BE2C (cell line): Measurements from ENCODE around the gene RAB7A.
"Not testable (repeated sequence)": the region's sequence is repeated elsewhere in the genome, so short reads cannot be mapped to it uniquely, and the experiment has no call there.

ENCODE experiments used
- DNase-seq: peaks from one replicate; pipeline ENCODE4 v3.0.0-alpha.2; 2020
- H3K27me3 ChIP-seq: fragments of 250-450 bp; sonication (Bioruptor Pico); 2 replicates; pipeline ENCODE4 v1.5.1; 2020; ENCODE audit warnings: mild to moderate bottlenecking
- H3K36me3 ChIP-seq: fragments of 250-450 bp; sonication (Bioruptor Pico); 2 replicates; pipeline ENCODE4 v1.5.1; 2020; ENCODE audit warnings: mild to moderate bottlenecking
- H3K4me1 ChIP-seq: fragments of 250-450 bp; sonication (Bioruptor Pico); 2 replicates; pipeline ENCODE4 v1.5.1; 2020
- H3K4me3 ChIP-seq: 2 replicates; pipeline ENCODE4 v1.5.1; 2011; ENCODE audit warnings: low read depth, low read length
- H3K9me3 ChIP-seq: fragments of 250-450 bp; sonication (Bioruptor Pico); 2 replicates; pipeline ENCODE4 v1.5.1; 2020
- TF ChIP-seq, protein P1 (sequence below): IDR thresholded peaks from 2 replicates; pipeline ENCODE4 v1.5.1; 2012; ENCODE audit warnings: mild to moderate bottlenecking, low read depth, low read length

Gene RAB7A

DNA sequence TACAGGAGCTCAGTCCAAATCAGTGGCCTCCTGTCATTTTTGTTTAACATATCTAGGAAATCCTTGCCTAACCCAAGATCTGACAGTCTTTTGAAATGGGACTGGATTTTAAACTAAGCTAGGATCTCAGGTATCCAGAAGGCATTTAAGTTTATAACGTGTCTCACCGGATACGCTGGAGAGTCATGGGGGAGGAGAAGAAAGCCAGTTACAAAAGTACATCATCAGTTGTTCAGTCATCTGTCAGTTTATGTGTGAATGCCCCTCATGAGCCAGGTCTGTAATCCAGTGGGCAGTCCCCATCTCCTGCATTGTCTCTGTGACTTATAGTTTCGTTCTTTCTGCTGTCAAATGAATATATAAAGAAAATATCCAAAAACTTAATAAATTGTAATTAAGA is 44.4 kb downstream of the RAB7A start:
- Histone ChIP-seq H3K36me3 (peaks cover 4% of the 10 kb centered on the region), H3K4me1 (peaks cover under 1% of the 10 kb centered on the region; the same call in 1 of the 2 replicates), H3K27me3 (no peaks in the 10 kb centered on the region), H3K4me3 (no peak overlapping the region), H3K9me3 (0 out of 2 replicates have a peak, but pooled peaks cover 2% of the 10 kb centered on the region)
- no peak for DNase-seq
- TF ChIP-seq, protein P1, sequence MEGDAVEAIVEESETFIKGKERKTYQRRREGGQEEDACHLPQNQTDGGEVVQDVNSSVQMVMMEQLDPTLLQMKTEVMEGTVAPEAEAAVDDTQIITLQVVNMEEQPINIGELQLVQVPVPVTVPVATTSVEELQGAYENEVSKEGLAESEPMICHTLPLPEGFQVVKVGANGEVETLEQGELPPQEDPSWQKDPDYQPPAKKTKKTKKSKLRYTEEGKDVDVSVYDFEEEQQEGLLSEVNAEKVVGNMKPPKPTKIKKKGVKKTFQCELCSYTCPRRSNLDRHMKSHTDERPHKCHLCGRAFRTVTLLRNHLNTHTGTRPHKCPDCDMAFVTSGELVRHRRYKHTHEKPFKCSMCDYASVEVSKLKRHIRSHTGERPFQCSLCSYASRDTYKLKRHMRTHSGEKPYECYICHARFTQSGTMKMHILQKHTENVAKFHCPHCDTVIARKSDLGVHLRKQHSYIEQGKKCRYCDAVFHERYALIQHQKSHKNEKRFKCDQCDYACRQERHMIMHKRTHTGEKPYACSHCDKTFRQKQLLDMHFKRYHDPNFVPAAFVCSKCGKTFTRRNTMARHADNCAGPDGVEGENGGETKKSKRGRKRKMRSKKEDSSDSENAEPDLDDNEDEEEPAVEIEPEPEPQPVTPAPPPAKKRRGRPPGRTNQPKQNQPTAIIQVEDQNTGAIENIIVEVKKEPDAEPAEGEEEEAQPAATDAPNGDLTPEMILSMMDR = no peak

DNA sequence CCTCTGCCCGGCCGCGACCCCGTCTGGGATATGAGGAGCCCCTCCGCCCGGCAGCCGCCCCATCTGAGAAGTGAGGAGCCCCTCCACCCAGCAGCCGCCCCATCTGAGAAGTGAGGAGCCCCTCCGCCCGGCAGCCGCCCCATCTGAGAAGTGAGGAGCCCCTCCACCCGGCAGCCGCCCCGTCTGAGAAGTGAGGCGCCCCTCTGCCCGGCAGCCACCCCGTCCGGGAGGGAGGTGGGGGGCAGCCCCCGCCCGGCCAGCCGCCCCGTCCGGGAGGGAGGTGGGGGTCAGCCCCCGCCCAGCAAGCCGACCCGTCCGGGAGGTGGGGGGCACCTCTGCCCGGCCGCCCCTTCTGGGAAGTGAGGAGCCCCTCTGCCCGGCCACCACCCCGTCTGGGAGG is 47.2 kb downstream of the RAB7A start:
- not testable (repeated sequence) for H3K4me1 ChIP-seq, H3K36me3 ChIP-seq, H3K27me3 ChIP-seq

DNA sequence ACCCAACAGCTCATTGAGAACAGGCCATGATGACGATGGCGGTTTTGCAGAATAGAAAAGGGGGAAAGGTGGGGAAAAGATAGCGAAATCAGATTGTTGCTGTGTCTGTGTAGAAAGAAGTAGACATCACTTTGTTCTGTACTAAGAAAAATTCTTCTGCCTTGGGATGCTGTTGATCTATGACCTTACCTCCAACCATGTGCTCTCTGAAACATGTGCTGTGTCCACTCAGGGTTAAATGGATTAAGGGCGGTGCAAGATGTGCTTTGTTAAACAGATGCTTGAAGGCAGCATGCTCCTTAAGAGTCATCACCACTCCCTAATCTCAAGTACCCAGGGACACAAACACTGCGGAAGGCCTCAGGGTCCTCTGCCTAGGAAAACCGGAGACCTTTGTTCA is 47.6 kb downstream of the RAB7A start:
- DNase-seq, H3K4me1 ChIP-seq, H3K4me3 ChIP-seq, H3K9me3 ChIP-seq, H3K27me3 ChIP-seq, H3K36me3 ChIP-seq: not testable (repeated sequence)

More for the DNA sequence above, 47.2 kb downstream of the RAB7A start:
- DNase-seq, H3K9me3 ChIP-seq, H3K4me3 ChIP-seq: not testable (repeated sequence)

DNA sequence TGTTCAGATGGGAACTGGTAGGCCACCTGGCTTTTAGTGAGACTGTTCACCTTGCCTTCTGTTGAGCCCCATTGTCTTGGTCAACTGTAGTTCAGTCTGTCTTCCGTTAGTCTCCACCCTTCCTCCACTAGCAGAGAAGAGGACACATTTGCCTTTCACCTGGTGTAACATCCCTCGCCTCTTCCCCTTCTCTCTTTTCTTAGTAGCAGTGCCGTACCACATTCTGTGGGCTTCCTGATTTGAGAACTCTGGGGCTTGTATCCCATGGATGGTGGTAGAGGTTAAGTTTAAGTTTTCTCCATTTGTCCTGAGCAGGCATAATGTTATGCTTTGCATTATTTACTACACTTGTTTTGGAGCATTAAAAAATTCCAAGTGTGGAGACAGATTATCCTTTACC is 49.3 kb downstream of the RAB7A start:
- no peak for DNase-seq
- TF ChIP-seq, protein P1 = no peak
- peaks cover 3% of the 10 kb centered on the region for H3K4me1 ChIP-seq
- H3K4me3 ChIP-seq = no peak overlapping the region
- no peaks in the 10 kb centered on the region for H3K27me3 ChIP-seq
- H3K9me3 ChIP-seq = 0 out of 2 replicates have a peak, but pooled peaks cover 2% of the 10 kb centered on the region
- H3K36me3 ChIP-seq = peaks cover 4% of the 10 kb centered on the region

DNA sequence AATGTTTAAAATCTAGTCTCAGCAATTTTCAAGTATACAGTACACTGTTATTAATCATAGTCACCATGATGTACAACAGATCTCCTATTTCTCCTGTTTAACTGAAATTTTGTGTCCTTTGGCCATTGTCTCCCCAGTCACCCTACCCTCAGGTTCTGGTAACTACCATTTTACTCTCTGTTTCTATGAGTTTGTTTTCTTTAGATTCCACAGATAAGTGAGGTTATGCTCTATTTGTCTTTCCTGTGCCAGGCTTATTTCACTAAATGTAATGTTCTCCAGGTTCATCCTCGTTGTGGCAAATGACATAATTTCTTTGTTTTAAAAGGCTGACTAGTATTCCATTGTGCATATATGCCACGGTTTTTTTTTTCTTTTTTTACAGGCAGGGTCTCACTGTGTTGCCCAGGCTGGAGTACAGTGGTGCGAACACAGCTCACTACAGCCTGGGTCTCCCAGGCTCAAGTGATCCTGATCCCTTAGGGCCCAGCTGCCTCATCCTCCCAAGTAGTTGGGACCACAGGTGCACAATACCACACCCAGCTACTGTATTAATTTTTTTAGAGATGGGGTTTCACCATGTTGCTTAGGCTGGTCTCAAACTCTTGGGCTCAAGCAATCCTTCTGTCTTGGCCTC is 50.0 kb downstream of the RAB7A start:
- Histone ChIP-seq H3K9me3 (0 out of 2 replicates have a peak, but pooled peaks cover 2% of the 10 kb centered on the region), H3K4me1 (peaks cover 3% of the 10 kb centered on the region), H3K27me3 (no peaks in the 10 kb centered on the region), H3K36me3 (peaks cover 4% of the 10 kb centered on the region), H3K4me3 (no peak overlapping the region)
- no peak for DNase-seq
- TF ChIP-seq, protein P1 = no peak

DNA sequence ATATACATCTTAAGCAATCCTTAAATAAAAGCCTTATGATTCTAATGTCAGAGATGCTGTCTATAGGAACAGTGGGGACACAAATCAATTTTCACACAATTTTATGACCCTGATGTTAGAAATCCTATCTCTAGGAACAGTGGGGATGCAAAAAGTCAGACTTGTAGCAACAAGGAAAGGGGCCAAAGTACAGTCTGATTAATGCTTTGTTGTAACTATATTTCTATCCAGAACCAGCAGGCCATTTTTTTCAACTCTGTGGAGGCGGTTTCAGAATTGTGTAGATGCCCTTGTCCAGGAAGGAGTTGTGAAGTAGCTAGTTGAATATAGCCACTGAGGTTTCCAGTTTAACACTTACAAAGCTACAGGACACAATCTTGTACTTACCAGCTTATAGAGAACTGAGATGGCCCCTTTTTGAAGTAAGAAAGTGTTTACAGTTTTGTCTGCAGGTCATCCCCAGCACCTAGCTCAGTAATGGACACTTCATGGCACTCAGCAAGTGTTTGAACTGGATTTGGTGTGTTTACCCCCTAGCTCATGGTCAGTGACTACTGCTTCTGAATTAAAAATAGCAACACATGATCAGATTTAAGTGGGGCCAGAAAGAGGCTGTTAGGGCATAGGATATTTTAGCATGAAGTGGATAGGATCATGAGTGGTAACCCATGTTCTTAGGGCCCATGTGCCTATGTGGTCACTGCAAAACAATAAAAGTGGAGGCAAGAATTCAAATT is 54.3 kb downstream of the RAB7A start:
- H3K36me3 ChIP-seq = no peaks in the 10 kb centered on the region
- TF ChIP-seq, protein P1 = no peak

DNA sequence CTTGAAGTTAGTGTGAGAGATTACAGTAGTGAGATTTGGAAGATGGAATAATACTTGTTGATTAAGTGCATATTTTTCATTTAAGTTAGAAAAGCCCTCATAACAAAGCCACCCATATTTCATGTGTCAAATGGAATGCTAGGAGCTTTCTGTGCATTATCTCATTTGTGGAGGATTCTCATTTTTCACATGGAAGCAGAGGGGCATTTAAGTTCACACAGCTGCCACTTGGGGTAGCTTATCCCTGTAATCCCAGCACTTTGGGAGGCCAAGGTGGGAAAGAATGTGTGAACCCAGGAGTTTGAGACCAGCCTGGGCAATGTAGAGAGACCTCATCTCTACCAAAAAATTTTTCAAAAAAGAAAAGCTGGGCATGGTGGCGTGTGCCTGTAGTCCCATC is 55.2 kb downstream of the RAB7A start:
- DNase-seq = no peak
- Histone ChIP-seq H3K27me3 (no peaks in the 10 kb centered on the region), H3K36me3 (no peaks in the 10 kb centered on the region), H3K9me3 (no peaks in the 10 kb centered on the region), H3K4me3 (no peak overlapping the region), H3K4me1 (no peaks in the 10 kb centered on the region; the same call in 1 of the 2 replicates)
- TF ChIP-seq, protein P1 = no peak

More for the DNA sequence above, 54.3 kb downstream of the RAB7A start:
- Histone ChIP-seq H3K4me3 (no peak overlapping the region), H3K4me1 (peaks cover 3% of the 10 kb centered on the region), H3K9me3 (no peaks in the 10 kb centered on the region), H3K27me3 (no peaks in the 10 kb centered on the region)
- DNase-seq = no peak
